ENCODE measurements around the gene FRMD5. TPM values are rescaled to one million over a fixed set of nuclear protein-coding genes. Genes with fewer than 3 reads are reported as not detected.

FRMD5 gene
- total RNA-seq, 1 experiment from 2014 or later, result 3.9 TPM

DNA sequence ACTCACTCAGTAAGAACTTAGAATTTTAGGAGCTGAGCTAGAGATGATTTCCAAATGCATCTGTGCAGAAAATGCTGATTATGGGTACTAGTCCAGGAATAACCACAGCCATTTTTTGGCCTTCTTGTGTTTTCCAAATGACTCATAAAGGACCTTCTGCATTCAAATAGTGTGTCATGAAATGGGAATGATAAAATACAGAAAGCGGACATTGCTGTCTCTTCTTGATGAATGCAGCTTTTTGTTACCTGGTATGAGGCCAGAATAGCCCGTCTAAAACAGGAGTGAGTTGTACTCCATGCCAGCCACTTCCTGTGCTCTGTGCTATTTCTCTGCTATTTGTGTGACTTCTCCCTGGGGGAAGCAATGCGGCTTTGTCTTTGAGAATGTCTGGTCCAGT is 20.5 kb upstream of the FRMD5 start:
- no peak overlapping the region for H4K5ac ChIP-seq (ENCODE audit: insufficient read length, low read depth, low read length)
- H4K20me1 ChIP-seq (ENCODE audit: control insufficient read depth, insufficient read depth, insufficient read length), result no peaks in the 10 kb centered on the region
- Mint-ChIP-seq H3K9me3 (no peaks in the 10 kb centered on the region; a peak in 1 of 5 replicates), H3K4me1 (peaks cover 11 to 12% of the 10 kb centered on the region in 2 experiments), H3K27ac (no peak overlapping the region), H3K27me3 (ENCODE audit: low read depth) (no peaks in the 10 kb centered on the region; the same call in 1 of the 2 replicates), H3K4me3 (no peak overlapping the region), H3K36me3 (ENCODE audit: insufficient read depth in 1 of 3, low read depth in 3 of 3) (no peaks in the 10 kb centered on the region; a peak in 1 of 7 replicates)
- TF ChIP-seq, protein P1, sequence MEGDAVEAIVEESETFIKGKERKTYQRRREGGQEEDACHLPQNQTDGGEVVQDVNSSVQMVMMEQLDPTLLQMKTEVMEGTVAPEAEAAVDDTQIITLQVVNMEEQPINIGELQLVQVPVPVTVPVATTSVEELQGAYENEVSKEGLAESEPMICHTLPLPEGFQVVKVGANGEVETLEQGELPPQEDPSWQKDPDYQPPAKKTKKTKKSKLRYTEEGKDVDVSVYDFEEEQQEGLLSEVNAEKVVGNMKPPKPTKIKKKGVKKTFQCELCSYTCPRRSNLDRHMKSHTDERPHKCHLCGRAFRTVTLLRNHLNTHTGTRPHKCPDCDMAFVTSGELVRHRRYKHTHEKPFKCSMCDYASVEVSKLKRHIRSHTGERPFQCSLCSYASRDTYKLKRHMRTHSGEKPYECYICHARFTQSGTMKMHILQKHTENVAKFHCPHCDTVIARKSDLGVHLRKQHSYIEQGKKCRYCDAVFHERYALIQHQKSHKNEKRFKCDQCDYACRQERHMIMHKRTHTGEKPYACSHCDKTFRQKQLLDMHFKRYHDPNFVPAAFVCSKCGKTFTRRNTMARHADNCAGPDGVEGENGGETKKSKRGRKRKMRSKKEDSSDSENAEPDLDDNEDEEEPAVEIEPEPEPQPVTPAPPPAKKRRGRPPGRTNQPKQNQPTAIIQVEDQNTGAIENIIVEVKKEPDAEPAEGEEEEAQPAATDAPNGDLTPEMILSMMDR (conservative IDR thresholded peaks at IDR 0.05), result no peak
- no peak overlapping the region for H3K4me2 ChIP-seq (ENCODE audit: insufficient read depth, insufficient read length, low read length)
- H2BK20ac ChIP-seq (ENCODE audit: low read depth, low read length, poor library complexity, severe bottlenecking), result no peak overlapping the region
- H4K91ac ChIP-seq (ENCODE audit: insufficient read length, low read depth, low read length), result no peak overlapping the region
- no peak overlapping the region for H3K23ac ChIP-seq (ENCODE audit: insufficient read length, low read depth, low read length)
- no peak overlapping the region for H3K56ac ChIP-seq (ENCODE audit: insufficient read length, low read depth, low read length)
- no peak for DNase-seq
- no peak overlapping the region for H3K27ac ChIP-seq (ENCODE audit: insufficient read length, low read depth, low read length)
- no peak overlapping the region for H3K18ac ChIP-seq (ENCODE audit: insufficient read length, low read depth, low read length)
- no peaks in the 10 kb centered on the region for H3K27me3 ChIP-seq (ENCODE audit: insufficient read depth, low read length)
- no peak overlapping the region for H2BK5ac ChIP-seq (ENCODE audit: insufficient read length, low read length)
- H3K4me1 ChIP-seq (ENCODE audit: insufficient read depth, low read length), result peaks cover 4% of the 10 kb centered on the region; the same call in 1 of the 2 replicates
- no peak overlapping the region for H2BK120ac ChIP-seq (ENCODE audit: low read depth, low read length, poor library complexity, severe bottlenecking)
- WGBS (ENCODE audit: extremely low coverage, insufficient read length, low lambda C conversion rate), result no CpG with 5 or more reads among the region's 3 CpGs
- no peaks in the 10 kb centered on the region for H3K9me3 ChIP-seq (ENCODE audit: control insufficient read depth, low read depth, low read length)
- no peak overlapping the region for H2AFZ ChIP-seq (ENCODE audit: low read length)
- no peak overlapping the region for H3T11ph ChIP-seq (ENCODE audit: low read length)
- no peak overlapping the region for H3K4ac ChIP-seq (ENCODE audit: low read depth, low read length)
- H3K23me2 ChIP-seq (ENCODE audit: insufficient read length, low read depth, low read length, poor library complexity, severe bottlenecking), result no peaks in the 10 kb centered on the region
- H4K8ac ChIP-seq (replicated peaks; ENCODE audit: insufficient read length, low read depth, low read length), result no peak overlapping the region
- no peak overlapping the region for H3K14ac ChIP-seq (ENCODE audit: insufficient read depth, low read length)
- H3K79me2 ChIP-seq (ENCODE audit: insufficient read depth, low read length), result no peaks in the 10 kb centered on the region
- H2AK5ac ChIP-seq (ENCODE audit: insufficient read length, low read length), result no peak overlapping the region
- H2BK15ac ChIP-seq (ENCODE audit: low read depth, low read length), result no peak overlapping the region
- no peak overlapping the region for H2BK12ac ChIP-seq (ENCODE audit: insufficient read length, low read depth, low read length)
- H3K79me1 ChIP-seq (ENCODE audit: insufficient read depth, low read depth, low read length, poor library complexity, severe bottlenecking), result no peaks in the 10 kb centered on the region
- H3K9ac ChIP-seq (ENCODE audit: extremely low read depth, insufficient read length, low read length), result no peak overlapping the region
